Right atrium auricular region (tissue), 2 donors: ENCODE data around the gene ZNF267. TPM values are rescaled to one million over a fixed set of nuclear protein-coding genes. Genes with fewer than 3 reads are reported as not detected.
"Not testable (repeated sequence)": the region's sequence is repeated elsewhere in the genome, so short reads cannot be mapped to it uniquely, and the experiment has no call there.

Experiments used
- DNase-seq: peaks from one replicate; pipeline ENCODE4 v3.0.0-alpha.2; 2019; ENCODE audit warnings: low spot score
- H3K27ac ChIP-seq, 2 donors: fragments of 200-600 bp; sonication (generic); 1 replicate in 1 of 2; 2 replicates in 1 of 2; pipeline ENCODE4 v1.5.1; 2016 to 2019
- H3K27me3 ChIP-seq, 2 donors: fragments of 200-600 bp; sonication (generic); one replicate each; pipeline versions ENCODE4 v1.5.1 to v1.6.0; 2017 to 2019
- H3K36me3 ChIP-seq: fragments of 200-600 bp; sonication (generic); one replicate; pipeline ENCODE4 v1.5.1; 2016
- H3K4me1 ChIP-seq, 2 donors: fragments of 200-600 bp; sonication (generic); one replicate each; pipeline versions ENCODE4 v1.5.1 to v1.6.0; 2017 to 2019
- H3K4me3 ChIP-seq, 2 donors: fragments of 200-600 bp; sonication (generic); 1 replicate in 1 of 2; 2 replicates in 1 of 2; pipeline ENCODE4 v1.5.1; 2017 to 2019; ENCODE audit warnings: mild to moderate bottlenecking in 1 of 2, moderate library complexity in 1 of 2
- H3K9me3 ChIP-seq, 2 donors: fragments of 200-600 bp; sonication (generic); one replicate each; pipeline ENCODE4 v1.5.1; 2019
- total RNA-seq, 2 donors: library from RNA; depleted of rRNA; stranded (reverse); fragments of >200 nt; gene quantifications; one replicate each; pipeline ENCODE4 v1.1.0, GENCODE V29; 2016
- TF ChIP-seq, protein P1 (sequence below), 2 donors: fragments of 200-600 bp; sonication (generic); IDR thresholded peaks; one replicate each; pipeline ENCODE4 v1.5.1; 2019; ENCODE audit warnings: antibody characterized with exemption in 2 of 2

Gene ZNF267
- total RNA-seq, 2 donors from 2014 or later: 4.5 to 5.5 TPM

DNA sequence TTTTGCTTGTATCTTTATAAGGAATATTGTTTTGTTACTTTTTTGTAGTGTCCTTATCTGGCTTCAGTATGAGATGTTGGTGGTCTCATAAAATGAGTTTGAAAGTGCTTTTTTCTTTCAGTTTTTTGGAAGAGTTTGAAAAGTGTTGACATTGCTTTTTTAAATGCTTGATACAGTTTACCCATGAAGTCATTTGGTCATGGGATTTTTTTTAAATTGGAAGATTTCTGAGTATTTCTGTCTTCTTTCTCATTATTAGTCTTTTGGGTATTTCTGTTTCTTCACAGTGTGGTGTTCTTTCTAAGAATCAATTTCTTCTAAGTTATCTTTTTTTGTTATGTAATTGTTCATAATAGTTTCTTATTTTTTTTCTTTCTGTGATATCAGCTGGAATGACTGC lies 15.1 kb downstream of the ZNF267 start:
- no peaks in the 10 kb centered on the region for H3K9me3 ChIP-seq
- no peak overlapping the region for H3K27ac ChIP-seq
- H3K4me1 ChIP-seq: peaks cover 0 to 3% of the 10 kb centered on the region in 2 donors
- H3K27me3 ChIP-seq: no peaks in the 10 kb centered on the region
- TF ChIP-seq, protein P1, sequence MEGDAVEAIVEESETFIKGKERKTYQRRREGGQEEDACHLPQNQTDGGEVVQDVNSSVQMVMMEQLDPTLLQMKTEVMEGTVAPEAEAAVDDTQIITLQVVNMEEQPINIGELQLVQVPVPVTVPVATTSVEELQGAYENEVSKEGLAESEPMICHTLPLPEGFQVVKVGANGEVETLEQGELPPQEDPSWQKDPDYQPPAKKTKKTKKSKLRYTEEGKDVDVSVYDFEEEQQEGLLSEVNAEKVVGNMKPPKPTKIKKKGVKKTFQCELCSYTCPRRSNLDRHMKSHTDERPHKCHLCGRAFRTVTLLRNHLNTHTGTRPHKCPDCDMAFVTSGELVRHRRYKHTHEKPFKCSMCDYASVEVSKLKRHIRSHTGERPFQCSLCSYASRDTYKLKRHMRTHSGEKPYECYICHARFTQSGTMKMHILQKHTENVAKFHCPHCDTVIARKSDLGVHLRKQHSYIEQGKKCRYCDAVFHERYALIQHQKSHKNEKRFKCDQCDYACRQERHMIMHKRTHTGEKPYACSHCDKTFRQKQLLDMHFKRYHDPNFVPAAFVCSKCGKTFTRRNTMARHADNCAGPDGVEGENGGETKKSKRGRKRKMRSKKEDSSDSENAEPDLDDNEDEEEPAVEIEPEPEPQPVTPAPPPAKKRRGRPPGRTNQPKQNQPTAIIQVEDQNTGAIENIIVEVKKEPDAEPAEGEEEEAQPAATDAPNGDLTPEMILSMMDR (IDR thresholded peaks at IDR 0.05): no peak
- DNase-seq: no peak
- no peak overlapping the region for H3K4me3 ChIP-seq
- peaks cover 16% of the 10 kb centered on the region for H3K36me3 ChIP-seq

DNA sequence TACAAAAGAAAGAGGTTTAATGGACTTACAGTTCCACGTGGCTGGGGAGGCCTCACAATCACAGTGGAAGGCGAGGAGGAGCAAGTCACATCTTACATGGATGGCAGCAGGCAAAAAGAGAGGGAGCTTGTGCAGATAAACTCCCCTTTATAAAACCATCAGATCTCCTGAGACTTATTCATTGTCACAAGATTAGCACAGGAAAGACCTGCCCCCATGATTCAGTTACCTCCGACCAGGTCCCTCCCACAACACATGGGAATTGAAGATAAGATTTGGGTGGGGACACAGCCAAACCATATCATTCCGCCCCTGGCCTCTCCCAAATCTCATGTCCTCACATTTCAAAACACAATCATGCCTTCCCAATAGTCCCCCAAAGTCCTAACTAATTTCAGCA lies 18.5 kb downstream of the ZNF267 start:
- H3K27ac ChIP-seq, H3K27me3 ChIP-seq, H3K4me1 ChIP-seq, DNase-seq, H3K4me3 ChIP-seq, H3K9me3 ChIP-seq: not testable (repeated sequence)
- H3K36me3 ChIP-seq: peaks cover 19% of the 10 kb centered on the region

DNA sequence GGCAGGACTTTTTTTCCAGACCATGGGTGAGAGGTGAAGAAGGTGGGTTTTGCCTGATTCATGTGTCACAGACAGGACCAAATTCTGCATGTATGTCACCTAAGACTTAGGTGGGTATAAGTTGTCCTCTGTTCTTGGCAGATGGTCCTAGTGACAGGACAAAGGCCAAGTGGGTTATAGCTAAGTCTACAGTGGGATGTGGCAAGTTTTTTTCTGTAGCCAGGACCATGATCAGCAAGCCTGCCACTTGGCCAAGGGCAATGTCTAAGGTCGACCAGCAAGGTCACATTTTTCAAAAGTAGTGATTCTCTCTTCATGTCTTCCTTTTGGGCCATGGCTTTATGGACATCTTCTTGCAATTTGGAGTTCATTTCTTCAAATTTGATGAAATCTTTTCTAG lies 20.2 kb downstream of the ZNF267 start:
- TF ChIP-seq, protein P1 (IDR thresholded peaks at IDR 0.05): no peak
- H3K4me1 ChIP-seq: peaks cover 0 to 10% of the 10 kb centered on the region in 2 donors
- peaks cover 8 to 16% of the 10 kb centered on the region in 2 donors for H3K9me3 ChIP-seq
- no peak overlapping the region for H3K4me3 ChIP-seq
- no peak for DNase-seq
- no peak overlapping the region for H3K27ac ChIP-seq
- peaks cover 21% of the 10 kb centered on the region for H3K36me3 ChIP-seq
- H3K27me3 ChIP-seq: no peaks in the 10 kb centered on the region

DNA sequence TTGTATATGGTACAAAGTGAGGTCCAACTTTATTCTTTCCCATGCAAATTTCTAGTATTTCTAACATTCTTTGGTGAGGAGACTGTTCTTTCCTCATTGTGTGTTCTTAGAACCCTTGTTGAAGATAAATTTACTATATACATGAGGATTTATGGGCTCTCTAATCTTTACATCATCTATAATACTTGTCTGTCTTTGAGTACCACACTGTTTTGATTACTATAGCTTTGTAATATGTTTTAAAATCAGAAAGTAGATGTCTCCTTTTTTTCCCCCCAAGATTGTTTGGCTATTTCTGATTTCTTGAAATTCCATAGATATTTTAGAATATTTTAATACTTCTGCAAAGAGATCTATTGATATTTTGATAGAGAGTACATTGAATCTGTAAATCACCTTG lies 23.7 kb downstream of the ZNF267 start:
- no peak for DNase-seq
- H3K36me3 ChIP-seq: peaks cover 25% of the 10 kb centered on the region
- TF ChIP-seq, protein P1 (IDR thresholded peaks at IDR 0.05): no peak
- H3K27ac ChIP-seq: no peak overlapping the region
- no peak overlapping the region for H3K4me3 ChIP-seq
- H3K9me3 ChIP-seq: peaks cover 8 to 16% of the 10 kb centered on the region in 2 donors
- H3K27me3 ChIP-seq: no peaks in the 10 kb centered on the region
- H3K4me1 ChIP-seq: peaks cover 0 to 10% of the 10 kb centered on the region in 2 donors

DNA sequence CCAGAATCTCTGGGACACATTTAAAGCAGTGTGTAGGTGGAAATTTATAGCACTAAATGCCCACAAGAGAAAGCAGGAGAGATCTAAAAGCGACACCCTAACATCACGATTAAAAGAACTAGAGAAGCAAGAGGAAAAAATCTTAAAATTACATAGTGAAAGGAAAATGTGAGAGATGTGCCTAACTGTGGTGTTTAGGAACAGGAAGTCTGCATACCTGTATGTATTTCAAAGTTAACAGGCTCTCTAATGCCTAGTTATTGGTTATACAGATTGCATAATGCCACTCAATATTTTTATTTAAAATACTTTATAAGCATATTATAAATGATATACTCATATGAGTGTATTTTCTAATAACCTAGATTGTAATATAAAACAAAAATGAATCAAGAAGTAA lies 25.9 kb downstream of the ZNF267 start:
- peaks cover 8 to 22% of the 10 kb centered on the region in 2 donors for H3K9me3 ChIP-seq
- no peaks in the 10 kb centered on the region for H3K27me3 ChIP-seq
- H3K4me1 ChIP-seq: no peaks in the 10 kb centered on the region
- TF ChIP-seq, protein P1 (IDR thresholded peaks at IDR 0.05): no peak
- peaks cover 24% of the 10 kb centered on the region for H3K36me3 ChIP-seq
- H3K27ac ChIP-seq: no peak overlapping the region
- H3K4me3 ChIP-seq: no peak overlapping the region
- no peak for DNase-seq

DNA sequence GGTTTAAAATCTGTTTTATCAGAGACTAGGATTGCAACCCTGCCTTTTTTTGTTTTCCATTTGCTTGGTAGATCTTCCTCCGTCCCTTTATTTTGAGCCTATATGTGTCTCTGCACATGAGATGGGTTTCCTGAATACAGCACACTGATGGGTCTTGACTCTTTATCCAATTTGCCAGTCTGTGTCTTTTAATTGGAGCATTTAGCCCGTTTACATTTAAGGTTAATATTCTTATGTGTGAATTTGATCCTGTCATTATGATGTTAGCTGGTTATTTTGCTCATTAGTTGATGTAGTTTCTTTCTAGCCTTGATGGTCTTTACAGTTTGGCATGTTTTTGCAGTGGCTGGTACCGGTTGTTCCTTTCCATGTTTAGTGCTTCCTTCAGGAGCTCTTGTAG lies 31.0 kb downstream of the ZNF267 start:
- Histone ChIP-seq H3K9me3 (peaks cover 9 to 54% of the 10 kb centered on the region in 2 donors), H3K36me3 (peaks cover 12% of the 10 kb centered on the region)
- H3K27me3 ChIP-seq, H3K4me1 ChIP-seq, DNase-seq, H3K4me3 ChIP-seq, H3K27ac ChIP-seq: not testable (repeated sequence)

DNA sequence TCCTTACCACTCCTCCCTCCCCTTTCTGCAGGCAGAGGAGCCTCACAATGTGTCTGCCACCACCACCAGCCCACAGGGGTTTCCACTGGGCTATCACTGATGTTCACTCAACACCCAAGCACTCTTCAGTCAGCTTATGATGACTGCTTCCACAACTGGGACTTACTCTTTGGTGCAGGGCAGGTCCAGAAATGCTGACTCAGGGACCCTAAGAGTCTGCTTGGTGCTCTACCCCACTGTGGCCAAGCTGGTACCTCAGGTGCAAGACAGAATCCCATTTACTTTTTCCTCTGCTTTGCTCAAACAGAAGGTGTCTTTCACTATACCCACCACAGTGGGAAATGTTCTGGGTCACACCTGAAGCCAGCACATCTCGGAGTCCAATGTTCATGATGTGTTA lies 40.1 kb downstream of the ZNF267 start:
- Histone ChIP-seq H3K9me3 (peaks cover 36 to 99% of the 10 kb centered on the region in 2 donors), H3K36me3 (peaks cover 39% of the 10 kb centered on the region), H3K4me3 (no peak overlapping the region), H3K27me3 (no peaks in the 10 kb centered on the region), H3K27ac (no peak overlapping the region), H3K4me1 (no peaks in the 10 kb centered on the region)
- no peak for DNase-seq
- TF ChIP-seq, protein P1 (IDR thresholded peaks at IDR 0.05): no peak
